GM19351 (cell line): ENCODE measurements around the gene XPNPEP3.
"Not testable (repeated sequence)": the region's sequence is repeated elsewhere in the genome, so short reads cannot be mapped to it uniquely, and the experiment has no call there.

Experiments used
- ATAC-seq: cut with Tn5 transposase; IDR thresholded peaks from one replicate; pipeline ENCODE4 v1.9.1; 2021; ENCODE audit warnings: mild to moderate bottlenecking, moderate library complexity; ENCODE audit not compliant: unreplicated experiment

XPNPEP3 gene

DNA sequence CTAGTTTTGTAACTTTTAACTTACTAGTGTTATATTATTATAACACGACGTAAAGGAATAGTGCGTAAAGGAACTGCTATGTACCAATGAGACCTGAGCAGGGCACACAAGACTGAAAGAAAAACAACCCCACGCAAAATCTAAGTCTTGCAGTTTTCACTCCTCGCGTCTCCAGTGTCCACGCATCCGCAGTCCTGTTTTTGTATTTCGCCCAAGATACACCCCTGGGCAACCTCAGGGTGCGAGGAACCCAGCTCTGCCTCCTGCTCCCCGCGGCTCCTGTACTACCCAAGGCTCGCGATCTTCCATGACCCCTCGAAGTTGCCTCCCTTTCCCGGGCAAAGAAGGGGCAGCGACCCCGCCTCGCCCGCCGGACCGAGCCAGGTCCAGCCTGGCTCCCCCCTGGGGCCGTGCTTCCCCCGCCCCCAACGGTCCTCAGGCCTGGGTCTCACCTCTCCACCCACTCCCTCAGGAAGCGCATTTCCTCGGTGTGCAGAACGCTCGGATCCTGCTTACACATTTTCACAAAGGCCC lies 902 bp upstream of the XPNPEP3 start:
- ATAC-seq: peak; percentile 10

DNA sequence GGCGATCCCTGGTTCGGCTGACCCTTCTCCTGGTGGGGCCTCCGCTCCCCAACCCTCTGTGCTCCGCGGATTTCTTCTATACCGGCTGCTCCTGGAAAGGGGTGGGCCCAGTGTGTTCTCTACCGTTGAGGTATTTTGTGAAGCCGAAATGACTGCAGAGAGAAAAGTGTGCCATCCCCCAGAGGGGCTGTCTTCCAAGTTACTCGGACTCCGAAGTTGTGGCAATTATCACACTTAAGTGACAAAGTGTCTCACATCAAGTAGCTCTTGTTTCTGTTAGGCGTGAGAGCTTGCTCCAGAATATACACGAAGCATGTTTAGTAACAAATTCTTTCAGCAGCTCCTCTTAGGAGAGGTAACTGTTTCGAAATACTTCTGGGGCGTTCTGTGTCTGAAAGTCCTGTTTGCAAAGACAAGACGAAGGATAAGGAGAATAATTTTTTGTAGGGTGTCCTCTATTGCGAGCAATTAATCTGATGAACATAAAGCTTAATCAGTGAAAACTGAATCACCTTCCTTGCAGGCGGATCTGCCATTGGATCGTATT lies 434 bp downstream of the XPNPEP3 start:
- no peak for ATAC-seq

- ATAC-seq: no peak
Observed at GRCh38 chr22:40862013-40862412, 5.1 kb downstream of the XPNPEP3 start, which contains the start of gene DNAJB7. TSS of gene DNAJB7 (minus strand) at chr22:40862113. CDS start at chr22:40861994, 119 bp downstream.

- ATAC-seq: no peak
Observed at GRCh38 chr22:40862537-40862936, 5.6 kb downstream of the XPNPEP3 start.

DNA sequence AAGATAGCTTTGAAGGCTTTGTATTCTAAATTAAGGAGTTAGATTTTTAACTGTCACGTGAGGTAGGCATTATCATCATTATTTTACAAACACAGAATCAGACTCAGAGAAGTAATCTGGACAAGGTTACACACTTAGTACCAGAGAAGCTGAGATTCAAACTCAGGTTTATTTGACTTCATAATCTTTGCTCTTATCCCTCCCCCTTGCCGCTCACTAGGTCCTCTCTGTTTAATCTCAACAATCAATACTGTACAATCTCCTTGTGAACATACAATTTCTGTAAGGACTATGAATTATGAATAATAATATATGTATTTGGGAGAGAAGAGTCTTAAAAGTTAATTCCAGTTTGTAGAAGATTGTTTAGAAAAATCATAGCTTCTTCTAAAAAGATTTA lies 10.2 kb downstream of the XPNPEP3 start:
- no peak for ATAC-seq

DNA sequence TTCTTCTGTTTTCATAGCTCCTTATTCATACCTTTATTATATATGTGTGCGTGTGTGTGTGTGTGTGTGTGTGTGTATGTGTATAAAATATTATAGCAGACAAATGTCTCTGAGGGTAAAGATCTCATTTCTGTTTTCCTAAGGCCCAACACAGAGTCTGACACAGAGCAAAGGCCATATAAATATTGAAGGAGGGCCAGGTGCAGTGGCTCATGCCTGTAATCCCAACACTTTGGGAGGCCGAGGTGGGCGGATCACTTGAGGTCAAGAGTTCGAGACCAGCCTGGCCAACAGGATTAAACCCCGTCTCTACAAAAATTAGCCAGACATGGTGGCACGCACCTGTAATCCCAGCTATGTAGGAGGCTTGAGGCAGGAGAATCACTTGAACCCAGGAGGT lies 11.4 kb downstream of the XPNPEP3 start:
- ATAC-seq: not testable (repeated sequence)

DNA sequence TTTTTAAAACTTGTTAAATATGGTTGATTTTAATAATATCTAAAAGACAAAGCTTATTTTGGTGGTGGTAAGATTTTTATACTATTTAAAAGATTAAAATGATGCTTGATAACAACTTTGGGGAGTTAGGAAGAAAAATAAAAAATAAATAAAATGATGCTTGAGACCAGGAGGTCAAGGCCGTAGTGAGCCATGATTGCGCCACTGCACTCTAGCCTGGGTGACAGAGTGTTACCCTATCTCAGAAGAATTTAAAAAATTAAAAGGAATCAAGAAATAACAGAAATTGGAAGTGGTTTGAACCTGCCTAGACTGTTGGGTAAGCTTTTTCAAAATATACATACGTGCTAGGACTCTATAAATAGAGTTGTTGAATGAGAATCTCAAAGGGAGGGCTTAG lies 17.1 kb downstream of the XPNPEP3 start:
- ATAC-seq: no peak

DNA sequence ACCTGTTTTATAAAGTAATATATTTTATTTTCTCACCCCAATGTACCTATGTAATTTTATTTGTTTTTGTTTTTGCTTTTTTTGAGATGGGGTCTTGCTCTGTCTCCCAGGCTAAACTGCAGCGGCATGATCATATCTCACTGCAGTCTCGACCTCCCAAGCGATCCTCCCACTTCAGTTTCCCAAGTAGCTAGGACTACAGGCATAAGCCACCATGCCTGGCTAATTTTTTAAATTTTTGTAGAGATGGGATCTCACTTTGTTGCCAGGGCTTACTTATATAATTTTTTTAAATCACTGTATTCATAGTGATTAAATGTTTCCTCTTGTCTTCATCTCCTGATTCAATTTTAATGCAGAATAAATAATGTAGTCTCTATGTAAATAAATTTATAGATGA lies 18.2 kb downstream of the XPNPEP3 start:
- no peak for ATAC-seq

GRCh38 chr22:40876907-40877306 lies 20.0 kb downstream of the XPNPEP3 start:
- ATAC-seq: no peak

GRCh38 chr22:40877488-40877887 lies 20.5 kb downstream of the XPNPEP3 start:
- no peak for ATAC-seq

DNA sequence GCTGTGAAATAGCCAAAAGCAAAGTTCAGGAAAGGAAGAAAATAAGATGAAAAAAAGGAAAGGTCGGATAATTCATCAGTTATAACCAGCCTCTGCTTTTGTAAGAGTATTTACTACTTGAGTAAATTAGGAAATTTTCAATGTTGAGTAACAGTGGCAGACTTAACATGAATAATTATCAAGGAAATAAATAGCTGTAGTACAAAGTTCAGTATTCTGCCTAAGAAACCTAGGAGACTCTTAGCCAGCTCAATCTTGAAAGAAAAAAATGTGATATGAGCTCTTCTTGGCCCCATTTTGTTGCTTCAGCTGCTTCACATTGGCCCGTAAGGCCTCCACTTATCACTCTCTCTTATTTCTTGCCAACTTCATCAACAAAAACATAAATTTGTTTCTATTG lies 22.0 kb downstream of the XPNPEP3 start:
- no peak for ATAC-seq

- no peak for ATAC-seq
Observed at GRCh38 chr22:40889116-40889515, 32.2 kb downstream of the XPNPEP3 start.

- no peak for ATAC-seq
Observed at GRCh38 chr22:40890881-40891280, 33.9 kb downstream of the XPNPEP3 start.

DNA sequence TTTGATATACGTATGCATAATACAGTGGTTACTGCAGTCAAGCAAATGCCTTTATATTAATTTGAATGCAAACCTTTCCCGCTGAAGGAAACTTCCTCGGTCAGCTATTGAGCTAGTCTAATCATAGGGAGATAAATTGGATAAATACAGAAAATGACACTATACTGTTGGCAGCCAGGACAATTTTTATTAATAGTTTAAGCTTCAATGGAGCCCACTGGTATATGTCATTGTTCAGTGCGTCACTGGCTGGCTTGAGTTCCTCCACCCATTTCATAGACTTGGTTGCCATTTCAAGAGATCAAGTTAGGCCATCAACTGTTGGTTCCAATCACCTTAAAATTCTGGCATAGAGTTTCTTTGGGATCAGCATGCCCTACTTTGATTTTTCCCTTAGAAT lies 37.5 kb downstream of the XPNPEP3 start:
- ATAC-seq: no peak

DNA sequence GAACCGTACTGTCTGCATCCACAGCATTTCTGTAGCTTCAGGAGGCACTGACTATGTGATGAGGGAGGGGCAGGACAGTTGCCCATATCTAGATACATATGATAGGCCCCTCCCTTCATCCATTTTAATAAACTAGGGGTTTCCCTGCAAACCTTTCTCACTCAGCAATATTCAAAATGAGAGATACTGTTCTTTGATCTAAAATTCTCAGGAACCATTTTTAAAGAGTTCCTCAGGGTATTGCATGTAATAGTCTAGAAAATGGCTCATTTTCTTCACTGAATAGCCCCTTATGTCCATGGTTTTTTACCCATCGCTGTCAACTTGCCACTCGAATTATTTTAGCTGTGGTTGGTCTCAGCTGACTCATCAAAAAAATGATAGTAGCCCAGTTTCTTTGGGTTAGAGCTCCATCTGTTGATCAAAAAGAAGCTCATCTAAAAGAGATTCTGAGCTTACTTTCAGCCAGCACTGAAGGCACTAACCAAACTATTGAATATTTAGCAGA lies 42.0 kb downstream of the XPNPEP3 start:
- ATAC-seq: no peak

DNA sequence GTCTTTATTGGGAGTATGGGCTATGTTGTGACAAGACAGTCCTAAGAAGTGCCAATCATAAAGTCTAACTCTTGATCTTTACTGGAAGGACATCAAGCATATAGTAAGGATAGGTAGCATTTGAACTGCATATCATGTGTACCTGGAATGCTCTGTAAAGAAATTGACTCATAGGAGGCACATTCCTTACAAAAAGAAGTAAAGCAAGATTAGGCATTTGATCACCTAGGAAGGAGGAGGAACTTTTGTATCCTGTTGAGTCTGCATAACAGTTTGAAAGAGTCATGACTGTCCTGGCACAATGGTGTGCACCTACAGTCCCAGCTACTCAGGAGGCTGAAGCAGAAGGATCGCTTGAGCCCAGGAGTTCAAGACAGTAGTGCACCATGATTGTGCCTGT lies 47.2 kb downstream of the XPNPEP3 start:
- ATAC-seq: no peak

GRCh38 chr22:40908895-40909294 lies 51.9 kb downstream of the XPNPEP3 start:
- no peak for ATAC-seq

DNA sequence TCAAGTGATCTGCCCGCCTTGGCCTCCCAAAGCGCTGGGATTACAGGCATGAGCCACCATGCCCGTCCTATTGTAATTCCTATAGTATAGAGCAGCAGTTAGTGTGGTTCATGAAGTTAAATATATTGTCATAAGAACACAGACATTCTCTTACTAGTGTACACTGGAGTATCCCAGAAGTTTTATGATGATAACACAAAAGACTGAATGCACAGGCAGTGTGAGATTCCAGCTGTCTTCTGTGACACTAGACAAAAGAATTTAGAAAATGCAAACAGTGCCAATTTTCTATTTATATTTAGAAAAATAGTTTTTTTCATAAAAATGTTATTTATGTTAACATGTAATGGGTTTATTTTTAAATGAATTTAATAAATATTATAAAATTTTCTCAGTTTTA lies 54.8 kb downstream of the XPNPEP3 start:
- ATAC-seq: no peak

GRCh38 chr22:40912987-40913386 lies 56.0 kb downstream of the XPNPEP3 start:
- ATAC-seq: not testable (repeated sequence)

DNA sequence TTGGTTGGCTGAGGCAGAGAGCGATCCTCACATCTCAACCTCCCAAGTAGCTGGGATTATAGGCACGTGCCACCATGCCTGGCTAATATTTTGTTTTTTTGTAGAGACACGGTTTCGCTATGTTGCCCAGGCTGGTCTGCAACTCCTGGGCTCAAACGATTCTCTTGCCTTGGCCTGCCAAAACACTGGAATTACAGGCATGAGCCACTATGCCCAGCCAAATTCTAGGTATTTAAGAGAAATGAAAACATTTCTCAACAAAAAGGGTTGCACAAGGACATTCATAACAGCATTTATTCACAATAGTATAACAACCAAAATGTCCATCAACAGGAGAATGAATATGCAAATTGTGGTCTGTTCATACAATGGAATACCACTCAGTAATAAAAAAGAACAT lies 62.5 kb downstream of the XPNPEP3 start:
- ATAC-seq: no peak

GRCh38 chr22:40920526-40920925 lies 63.6 kb downstream of the XPNPEP3 start:
- ATAC-seq: no peak

DNA sequence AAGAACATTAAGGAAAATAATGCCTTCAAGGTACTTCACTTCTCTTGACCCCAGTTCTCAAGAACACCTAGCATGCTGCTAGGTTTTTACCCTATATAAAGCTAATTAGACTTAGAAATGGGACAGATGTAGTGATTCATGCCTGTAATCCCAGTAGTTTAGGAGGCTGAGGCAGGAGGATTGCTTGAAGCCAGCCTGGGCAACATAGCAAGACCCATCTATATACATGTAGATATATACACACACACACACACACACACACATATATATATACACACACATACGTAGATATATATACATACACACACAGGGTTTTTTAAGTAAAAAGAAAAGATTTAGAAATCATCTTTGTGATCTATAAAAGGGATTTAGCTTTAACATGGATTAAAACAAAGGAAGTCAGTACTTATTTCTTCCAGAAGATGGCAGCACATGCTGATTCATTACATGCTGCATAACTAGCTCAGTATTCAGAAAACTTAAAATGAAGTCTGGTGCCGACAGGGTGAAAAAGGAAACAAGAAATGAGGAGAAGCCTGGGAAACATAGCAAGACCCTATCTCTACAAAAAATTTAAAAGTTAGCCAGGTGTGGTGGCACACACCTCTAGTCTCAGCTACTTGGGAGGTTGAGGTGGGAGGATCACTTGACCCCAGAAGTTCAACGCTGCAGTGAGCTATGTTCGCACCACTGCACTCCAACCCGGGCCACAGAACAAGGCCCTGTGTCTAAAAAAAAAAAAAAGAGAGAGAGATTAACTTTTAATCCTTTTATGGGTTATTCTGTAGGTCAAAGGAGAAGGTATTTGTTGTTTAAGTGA lies 65.7 kb downstream of the XPNPEP3 start:
- ATAC-seq: no peak
